Dermis blood vessel endothelial cell (primary cell): ENCODE data around the gene LHX2. TPM values are rescaled to one million over a fixed set of nuclear protein-coding genes. Genes with fewer than 3 reads are reported as not detected.

Experiments
- DNase-seq: peaks from one replicate; pipeline ENCODE4 v3.0.0; 2010
- total RNA-seq: library from RNA; depleted of rRNA; stranded (reverse); fragments of >200 nt; gene quantifications from 2 replicates; pipeline ENCODE4 v1.2.3, GENCODE V29; 2014

Gene LHX2
- total RNA-seq, 1 donor from 2014 or later, result not detected

GRCh38 chr9:124014211-124014955 lies 2.8 kb downstream of the LHX2 start:
- no peak for DNase-seq

- no peak for DNase-seq
Observed at GRCh38 chr9:124014956-124015660, 3.5 kb downstream of the LHX2 start.

GRCh38 chr9:124015661-124016131 lies 4.1 kb downstream of the LHX2 start:
- no peak for DNase-seq

- DNase-seq, result no peak
Observed at GRCh38 chr9:124016175-124017050, 4.8 kb downstream of the LHX2 start.

- no peak for DNase-seq
Observed at GRCh38 chr9:124017051-124017928, 5.7 kb downstream of the LHX2 start.

GRCh38 chr9:124017929-124018729 lies 6.6 kb downstream of the LHX2 start:
- no peak for DNase-seq

GRCh38 chr9:124018730-124019697 lies 7.4 kb downstream of the LHX2 start:
- DNase-seq, result no peak

- no peak for DNase-seq
Observed at GRCh38 chr9:124019771-124020519, 8.4 kb downstream of the LHX2 start.

- DNase-seq, result no peak
Observed at GRCh38 chr9:124020520-124021384, 9.2 kb downstream of the LHX2 start.

GRCh38 chr9:124021385-124021769 lies 9.8 kb downstream of the LHX2 start:
- DNase-seq, result no peak

- no peak for DNase-seq
Observed at GRCh38 chr9:124022201-124023121, 10.9 kb downstream of the LHX2 start.

GRCh38 chr9:124024107-124024506 lies 12.5 kb downstream of the LHX2 start:
- no peak for DNase-seq

- DNase-seq, result no peak
Observed at GRCh38 chr9:124029617-124030016, 18.0 kb downstream of the LHX2 start.

GRCh38 chr9:124030969-124031451 lies 19.4 kb downstream of the LHX2 start:
- no peak for DNase-seq

GRCh38 chr9:124032247-124032646 lies 20.7 kb downstream of the LHX2 start:
- no peak for DNase-seq

- DNase-seq, result no peak
Observed at GRCh38 chr9:124033348-124033747, 21.8 kb downstream of the LHX2 start.

GRCh38 chr9:124033967-124034366 lies 22.4 kb downstream of the LHX2 start:
- no peak for DNase-seq
